Esophagus muscularis mucosa (tissue), 4 donors: ENCODE data around the gene LARGE1.

Experiments used
- CTCF ChIP-seq, 3 experiments: fragments of 200-600 bp in 2 of 3; fragments of 450-650 bp in 1 of 3; sonication (generic) in 2 of 3; IDR thresholded peaks; one replicate each; pipeline ENCODE4 v1.5.1; 2017 to 2019; ENCODE audit warnings: antibody characterized with exemption in 3 of 3, mild to moderate bottlenecking in 2 of 3, moderate library complexity in 1 of 3
- EP300 ChIP-seq: sonication (generic); formaldehyde crosslinking; IDR thresholded peaks from one replicate; pipeline ENCODE4 v1.6.1; 2017; ENCODE audit warnings: antibody characterized with exemption
- POLR2A ChIP-seq: fragments of 450-650 bp; IDR thresholded peaks from one replicate; pipeline ENCODE4 v1.6.1; 2017; ENCODE audit warnings: antibody characterized with exemption, moderate library complexity, mild to moderate bottlenecking, low read depth
- POLR2AphosphoS5 ChIP-seq, 2 donors: sonication (generic); formaldehyde crosslinking; IDR thresholded peaks; one replicate each; pipeline ENCODE4 v1.6.1; 2017; ENCODE audit warnings: antibody characterized with exemption in 2 of 2

GRCh38 chr22:33232071-33232470 lies 688.2 kb downstream of the LARGE1 start:
- no peak for TF ChIP-seq CTCF (IDR thresholded peaks at IDR 0.05)
- no peak for TF ChIP-seq POLR2AphosphoS5 (IDR thresholded peaks at IDR 0.05)
- no peak for TF ChIP-seq POLR2A
- TF ChIP-seq EP300 = no peak
